Vagina (tissue), 2 donors: Measurements from ENCODE around the gene GLG1.

ENCODE experiments used
- CTCF ChIP-seq, 3 experiments: fragments of 450-650 bp in 2 of 3; fragments of 200-600 bp in 1 of 3; sonication (generic) in 1 of 3; IDR thresholded peaks; one replicate each; pipeline ENCODE4 v1.5.1; 2017 to 2019; ENCODE audit warnings: antibody characterized with exemption in 3 of 3, mild to moderate bottlenecking in 2 of 3, moderate library complexity in 2 of 3
- POLR2A ChIP-seq, 2 donors: fragments of 450-650 bp; IDR thresholded peaks; one replicate each; pipeline ENCODE4 v1.6.1; 2017; ENCODE audit warnings: antibody characterized with exemption in 2 of 2, mild to moderate bottlenecking in 2 of 2, moderate library complexity in 2 of 2
- POLR2AphosphoS5 ChIP-seq, 2 donors: sonication (generic); formaldehyde crosslinking; IDR thresholded peaks; one replicate each; pipeline ENCODE4 v1.9.0; 2017; ENCODE audit warnings: antibody characterized with exemption in 2 of 2, mild to moderate bottlenecking in 2 of 2, low read depth in 1 of 2; ENCODE audit not compliant: insufficient read depth in 1 of 2

DNA sequence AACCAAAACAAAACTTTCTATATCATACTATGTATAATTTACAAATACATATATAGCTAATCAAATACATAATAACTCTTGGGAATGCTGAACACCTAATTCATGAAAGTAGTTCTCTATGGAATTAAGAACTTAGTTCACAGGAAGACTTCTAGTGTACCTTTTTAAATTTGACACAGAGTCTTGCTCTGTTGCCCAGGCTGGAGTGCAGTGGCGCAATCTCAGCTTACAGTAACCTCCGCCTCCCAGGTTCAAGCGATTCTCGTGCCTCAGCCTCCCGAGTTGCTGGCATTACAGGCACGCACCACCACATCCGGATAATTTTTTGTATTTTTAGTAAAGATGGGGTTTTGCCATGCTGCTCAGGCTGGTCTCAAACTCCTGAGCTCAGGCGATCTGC lies 35.1 kb upstream of the GLG1 start:
- TF ChIP-seq CTCF (IDR thresholded peaks at IDR 0.05) (no peak), POLR2A (IDR thresholded peaks at IDR 0.05) (no peak), POLR2AphosphoS5 (IDR thresholded peaks at IDR 0.05; ENCODE audit: insufficient read depth in 1 of 2, low read depth in 1 of 2) (no peak)
